AG10803 (cell line): ENCODE results near the gene ATG7.

ENCODE experiments used
- DNase-seq: peaks from one replicate; pipeline ENCODE4 v3.0.0; 2010; ENCODE audit warnings: low read depth
- H3K4me3 ChIP-seq: 2 replicates; pipeline ENCODE4 v1.5.1; 2011; ENCODE audit warnings: mild to moderate bottlenecking, low read length, control low read depth
- CTCF ChIP-seq: conservative IDR thresholded peaks from 2 replicates; pipeline ENCODE4 v1.5.1; 2011; ENCODE audit warnings: mild to moderate bottlenecking, low read length, control low read depth, inconsistent platforms

Gene ATG7

GRCh38 chr3:11351451-11351850 is 79.3 kb downstream of the ATG7 start:
- no peak for TF ChIP-seq CTCF
- DNase-seq = no peak
- H3K4me3 ChIP-seq = no peak overlapping the region

- DNase-seq = peak; percentile 36
- TF ChIP-seq CTCF = no peak
- no peak overlapping the region for H3K4me3 ChIP-seq
Observed at GRCh38 chr3:11356269-11356668, 84.1 kb downstream of the ATG7 start.

GRCh38 chr3:11362600-11362999 is 90.4 kb downstream of the ATG7 start:
- DNase-seq = peak; percentile 48
- TF ChIP-seq CTCF = no peak
- H3K4me3 ChIP-seq = no peak overlapping the region

- no peak for DNase-seq
- no peak for TF ChIP-seq CTCF
- no peak overlapping the region for H3K4me3 ChIP-seq
Observed at GRCh38 chr3:11363715-11364114, 91.5 kb downstream of the ATG7 start.

GRCh38 chr3:11364181-11364580 is 92.0 kb downstream of the ATG7 start:
- TF ChIP-seq CTCF = no peak
- DNase-seq = peak; percentile 50
- H3K4me3 ChIP-seq = no peak overlapping the region

GRCh38 chr3:11367143-11367693 is 95.0 kb downstream of the ATG7 start:
- no peak for TF ChIP-seq CTCF
- peak; percentile 85 for DNase-seq
- H3K4me3 ChIP-seq = no peak overlapping the region

- no peak for DNase-seq
- TF ChIP-seq CTCF = no peak
- H3K4me3 ChIP-seq = no peak overlapping the region
Observed at GRCh38 chr3:11370191-11370590, 98.0 kb downstream of the ATG7 start.
